Neuronal stem cell (in vitro differentiated cells): Measurements from ENCODE around the gene RPS2.
"Not testable (repeated sequence)": the region's sequence is repeated elsewhere in the genome, so short reads cannot be mapped to it uniquely, and the experiment has no call there.

Experiments
- DNase-seq: peaks from one replicate; pipeline ENCODE4 v3.0.0-alpha.2; 2013; ENCODE audit warnings: low spot score
- H2AFZ ChIP-seq: one replicate; pipeline ENCODE4 v1.6.1; 2013; ENCODE audit warnings: mild to moderate bottlenecking, low read length, inconsistent platforms
- H2AK5ac ChIP-seq: 2 replicates; pipeline ENCODE4 v1.6.1; 2013; ENCODE audit warnings: low read depth, mild to moderate bottlenecking, inconsistent platforms, low read length, moderate library complexity, mixed read lengths
- H2BK120ac ChIP-seq: 2 replicates; pipeline ENCODE4 v1.6.1; 2013; ENCODE audit warnings: low read depth, mild to moderate bottlenecking, inconsistent platforms, low read length, moderate library complexity, mixed read lengths
- H2BK12ac ChIP-seq: one replicate; pipeline ENCODE4 v1.6.1; 2013; ENCODE audit warnings: low read length, inconsistent platforms
- H2BK15ac ChIP-seq: 2 replicates; pipeline ENCODE4 v1.6.1; 2013; ENCODE audit warnings: mild to moderate bottlenecking, low read length, inconsistent platforms, mixed read lengths
- H2BK5ac ChIP-seq: one replicate; pipeline ENCODE4 v1.6.1; 2013; ENCODE audit warnings: inconsistent platforms, mild to moderate bottlenecking, low read length, moderate library complexity
- H3K14ac ChIP-seq: one replicate; pipeline ENCODE4 v1.6.1; 2013; ENCODE audit warnings: low read length, inconsistent platforms
- H3K18ac ChIP-seq: 2 replicates; pipeline ENCODE4 v1.6.1; 2013; ENCODE audit warnings: low read length, inconsistent platforms
- H3K23ac ChIP-seq: 2 replicates; pipeline ENCODE4 v1.6.1; 2013; ENCODE audit warnings: low read depth, mild to moderate bottlenecking, mixed read lengths, low read length, inconsistent platforms; ENCODE audit not compliant: poor library complexity
- H3K27ac ChIP-seq: replicated peaks from 3 replicates; pipeline ENCODE4 v1.5.1; 2013; ENCODE audit warnings: low read length, inconsistent platforms
- H3K27me3 ChIP-seq, 3 experiments: 2 replicates each; pipeline ENCODE4 v1.6.1; 2013; ENCODE audit warnings: low read length in 3 of 3, mild to moderate bottlenecking in 2 of 3, inconsistent platforms in 1 of 3, low read depth in 1 of 3, mixed read lengths in 1 of 3, moderate library complexity in 1 of 3; ENCODE audit not compliant: control insufficient read depth in 3 of 3, insufficient read depth in 3 of 3
- H3K36me3 ChIP-seq, 2 donors: replicated peaks in 1 of 2; 2 replicates each; pipeline ENCODE4 v1.6.1; 2013; ENCODE audit warnings: low read length in 2 of 2; ENCODE audit not compliant: control insufficient read depth in 2 of 2, insufficient read depth in 2 of 2
- H3K4ac ChIP-seq: 2 replicates; pipeline ENCODE4 v1.6.1; 2013; ENCODE audit warnings: inconsistent platforms, mild to moderate bottlenecking, low read length, moderate library complexity
- H3K4me1 ChIP-seq, 2 donors: 1 replicate in 1 of 2; 2 replicates in 1 of 2; pipeline ENCODE4 v1.6.1; 2013; ENCODE audit warnings: low read length in 2 of 2, low read depth in 1 of 2; ENCODE audit not compliant: control insufficient read depth in 2 of 2, insufficient read depth in 1 of 2
- H3K4me2 ChIP-seq: one replicate; pipeline ENCODE4 v1.6.1; 2013; ENCODE audit warnings: mild to moderate bottlenecking, low read length, inconsistent platforms; ENCODE audit not compliant: insufficient read depth, poor library complexity, severe bottlenecking
- H3K4me3 ChIP-seq, 2 donors: 2 replicates each; pipeline ENCODE4 v1.5.1; 2013; ENCODE audit warnings: low read length in 2 of 2, mild to moderate bottlenecking in 2 of 2, inconsistent platforms in 1 of 2, moderate library complexity in 1 of 2
- H3K79me1 ChIP-seq: one replicate; pipeline ENCODE4 v1.6.1; 2013; ENCODE audit warnings: low read depth, mild to moderate bottlenecking, inconsistent platforms, low read length, moderate library complexity
- H3K9ac ChIP-seq: one replicate; pipeline ENCODE4 v1.6.1; 2013; ENCODE audit warnings: mild to moderate bottlenecking, low read depth, low read length, inconsistent platforms; ENCODE audit not compliant: poor library complexity
- H3K9me3 ChIP-seq, 2 donors: replicated peaks in 1 of 2; 2 replicates each; pipeline versions ENCODE3 to v1.6.1; 2013; ENCODE audit warnings: low read length in 2 of 2, mild to moderate bottlenecking in 2 of 2, inconsistent platforms in 1 of 2, low read depth in 1 of 2, mixed read lengths in 1 of 2, moderate library complexity in 1 of 2; ENCODE audit not compliant: control insufficient read depth in 2 of 2, insufficient read depth in 1 of 2
- H4K8ac ChIP-seq: one replicate; pipeline ENCODE4 v1.6.1; 2013; ENCODE audit warnings: low read depth, mild to moderate bottlenecking, inconsistent platforms, low read length, moderate library complexity
- H4K91ac ChIP-seq: one replicate; pipeline ENCODE4 v1.6.1; 2013; ENCODE audit warnings: low read length, low read depth, mild to moderate bottlenecking, inconsistent platforms; ENCODE audit not compliant: poor library complexity
- WGBS, 2 donors: extraction: QIAGEN DNeasy Blood & Tissue Kit; methylation state at CpG; one replicate each; pipeline ENCODE4 v1.1.7; 2013; ENCODE audit warnings: missing lambda C conversion rate in 2 of 2, mixed read lengths in 1 of 2; ENCODE audit not compliant: insufficient read length in 2 of 2, insufficient replicate concordance in 1 of 2; ENCODE audit errors: extremely low coverage in 2 of 2; 5-methylcytosine and 5-hydroxymethylcytosine counted together

RPS2 gene

GRCh38 chr16:1958715-1959268 is 5.8 kb downstream of the RPS2 start:
- Histone ChIP-seq H2AFZ (peak overlapping the region; percentile 94), H3K18ac (peak overlapping the region; percentile 81), H2BK15ac (peak overlapping the region; percentile 50), H3K36me3 (peaks cover 17 to 32% of the 10 kb centered on the region in 2 donors), H3K9me3 (no peaks in the 10 kb centered on the region), H3K4ac (peak overlapping the region; percentile 14), H2AK5ac (peak overlapping the region; percentile 85), H2BK120ac (no peak overlapping the region), H3K14ac (no peak overlapping the region), H3K23ac (peak overlapping the region; percentile 47), H2BK5ac (no peak overlapping the region), H3K27ac (no peak overlapping the region), H2BK12ac (no peak overlapping the region), H3K4me3 (peak overlapping the region; percentile 16 to 77), H3K4me1 (peaks cover 7 to 9% of the 10 kb centered on the region in 2 donors), H3K4me2 (peak overlapping the region; percentile 45), H3K9ac (no peak overlapping the region), H4K91ac (no peak overlapping the region), H3K27me3 (no peaks in the 10 kb centered on the region), H4K8ac (peak overlapping the region; percentile 70), H3K79me1 (peaks cover 6% of the 10 kb centered on the region)
- DNase-seq: no peak
- WGBS, 2 donors: no CpG with 5 or more reads among the region's 14 CpGs

DNA sequence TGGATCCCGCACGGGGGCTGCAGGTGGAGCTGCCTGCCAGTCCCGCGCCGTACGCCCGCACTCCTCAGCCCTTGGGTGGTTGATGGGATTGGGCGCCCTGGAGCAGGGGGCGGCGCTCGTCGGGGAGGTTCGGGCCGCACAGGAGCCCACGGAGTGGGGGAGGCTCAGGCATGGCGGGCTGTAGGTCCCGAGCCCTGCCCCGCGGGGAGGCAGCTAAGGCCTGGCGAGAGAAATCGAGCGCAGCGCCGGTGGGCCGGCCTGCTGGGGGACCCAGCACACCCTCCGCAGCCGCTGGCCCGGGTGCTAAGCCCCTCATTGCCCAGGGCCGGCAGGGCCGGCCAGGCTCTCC is 6.5 kb downstream of the RPS2 start:
- not testable (repeated sequence) for H3K4me2 ChIP-seq, H3K4ac ChIP-seq, H3K9me3 ChIP-seq, H2BK15ac ChIP-seq, H3K18ac ChIP-seq, H3K27me3 ChIP-seq, H2BK120ac ChIP-seq, H3K4me3 ChIP-seq, H3K27ac ChIP-seq, H2BK12ac ChIP-seq, H3K4me1 ChIP-seq, H2BK5ac ChIP-seq, DNase-seq, H3K14ac ChIP-seq, H2AFZ ChIP-seq, H2AK5ac ChIP-seq, H4K8ac ChIP-seq, H3K9ac ChIP-seq, H4K91ac ChIP-seq, H3K79me1 ChIP-seq, H3K23ac ChIP-seq
- WGBS, 2 donors: no CpG with 5 or more reads among the region's 30 CpGs
- H3K36me3 ChIP-seq: peaks cover 13 to 25% of the 10 kb centered on the region in 2 donors

GRCh38 chr16:1957434-1958142 is 7.0 kb downstream of the RPS2 start:
- not testable (repeated sequence) for H2BK12ac ChIP-seq, H4K8ac ChIP-seq, H3K14ac ChIP-seq, H3K27me3 ChIP-seq, H3K4ac ChIP-seq, H2AK5ac ChIP-seq, DNase-seq, H3K9ac ChIP-seq, H4K91ac ChIP-seq, H3K9me3 ChIP-seq, H3K4me1 ChIP-seq, H2BK15ac ChIP-seq, H2BK5ac ChIP-seq, H2BK120ac ChIP-seq, H3K4me3 ChIP-seq, H2AFZ ChIP-seq, H3K18ac ChIP-seq, H3K23ac ChIP-seq, H3K79me1 ChIP-seq, H3K27ac ChIP-seq
- Histone ChIP-seq H3K36me3 (peaks cover 9 to 20% of the 10 kb centered on the region in 2 donors), H3K4me2 (peak overlapping the region; percentile 18)
- WGBS, 2 donors: no CpG with 5 or more reads among the region's 22 CpGs

DNA sequence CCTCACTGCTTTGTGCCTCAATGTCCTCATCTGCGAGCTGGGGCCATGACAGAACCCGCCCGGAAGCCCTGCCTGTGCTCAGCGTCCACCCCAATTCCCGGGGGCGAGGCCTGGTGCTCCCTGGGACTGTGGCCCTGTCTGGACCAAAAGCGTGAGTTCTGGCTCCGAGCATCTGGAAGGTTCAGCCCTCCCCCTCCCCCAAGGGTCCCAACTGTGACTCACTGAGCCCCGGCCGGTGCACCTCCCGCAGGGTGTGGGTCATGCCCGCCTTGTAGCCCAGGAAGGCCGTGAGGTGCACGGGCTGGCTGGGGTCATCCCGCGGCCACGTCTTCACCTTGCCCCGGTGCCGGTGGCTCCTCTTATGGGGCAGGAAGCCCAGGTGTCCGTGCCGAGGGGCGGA is 10.9 kb downstream of the RPS2 start:
- H3K14ac ChIP-seq: no peak overlapping the region
- H2AFZ ChIP-seq: no peak overlapping the region
- peak overlapping the region; percentile 47 for H2AK5ac ChIP-seq
- no peak overlapping the region for H3K4me2 ChIP-seq
- no CpG with 5 or more reads among the region's 22 CpGs for WGBS, 2 donors
- H2BK5ac ChIP-seq: no peak overlapping the region
- H3K4me3 ChIP-seq: no peak overlapping the region
- H3K27ac ChIP-seq: no peak overlapping the region
- H2BK120ac ChIP-seq: no peak overlapping the region
- H4K91ac ChIP-seq: no peak overlapping the region
- no peak overlapping the region for H3K9ac ChIP-seq
- H3K23ac ChIP-seq: no peak overlapping the region
- no peak for DNase-seq
- no peaks in the 10 kb centered on the region for H3K9me3 ChIP-seq
- H3K27me3 ChIP-seq: no peaks in the 10 kb centered on the region
- H3K36me3 ChIP-seq: no peaks in the 10 kb centered on the region
- peak overlapping the region; percentile 41 for H2BK12ac ChIP-seq
- no peaks in the 10 kb centered on the region for H3K79me1 ChIP-seq
- H3K4me1 ChIP-seq: no peaks in the 10 kb centered on the region
- H2BK15ac ChIP-seq: peak overlapping the region; percentile 9
- no peak overlapping the region for H4K8ac ChIP-seq
- peak overlapping the region; percentile 53 for H3K4ac ChIP-seq
- H3K18ac ChIP-seq: peak overlapping the region; percentile 8
